HepG2 (cell line): ENCODE results near the gene RAB1B. TPM values are rescaled to one million over a fixed set of nuclear protein-coding genes. Genes with fewer than 3 reads are reported as not detected.
A peak's percentile ranks its signal among the peaks of the same experiment; 100 is the strongest.

Experiments used
- AFF4 ChIP-seq: sonication (generic); formaldehyde crosslinking; IDR thresholded peaks from 2 replicates; pipeline ENCODE4 v1.4.0; 2020; ENCODE audit warnings: missing genetic modification reagents
- ATM ChIP-seq: fragments of 450-650 bp; IDR thresholded peaks from 2 replicates; pipeline ENCODE4 v1.7.1; 2017; ENCODE audit warnings: mild to moderate bottlenecking, borderline replicate concordance
- CHD4 ChIP-seq: fragments of 200-600 bp; sonication (generic); IDR thresholded peaks from 2 replicates; pipeline ENCODE4 v1.7.0; 2017; ENCODE audit warnings: mild to moderate bottlenecking, low read length, borderline replicate concordance
- DDIT3 ChIP-seq: sonication (generic); formaldehyde crosslinking; IDR thresholded peaks from 2 replicates; pipeline ENCODE4 v1.4.0; 2020; ENCODE audit warnings: mild to moderate bottlenecking, missing genetic modification reagents
- EHMT2 ChIP-seq: fragments of 200-600 bp; sonication (generic); IDR thresholded peaks from 2 replicates; pipeline ENCODE4 v1.7.0; 2017; ENCODE audit warnings: antibody characterized with exemption, low read depth, low read length, borderline replicate concordance
- HOMEZ ChIP-seq: IDR thresholded peaks from 2 replicates; pipeline ENCODE4 v1.6.1; 2016; ENCODE audit warnings: low read depth
- KAT2B ChIP-seq: fragments of 150-350 bp; IDR thresholded peaks from 2 replicates; pipeline ENCODE4 v1.6.1; 2014; ENCODE audit warnings: low read depth, low read length, borderline replicate concordance
- NFKB2 ChIP-seq: sonication (generic); formaldehyde crosslinking; IDR thresholded peaks from 2 replicates; pipeline ENCODE4 v1.4.0; 2020; ENCODE audit warnings: missing genetic modification reagents, borderline replicate concordance
- NONO ChIP-seq, 2 experiments: fragments of 450-650 bp in 1 of 2; sonication (generic) in 1 of 2; formaldehyde crosslinking in 1 of 2; IDR thresholded peaks in 1 of 2; conservative IDR thresholded peaks in 1 of 2; 2 replicates each; pipeline versions ENCODE4 v1.6.1 to v1.8.0; 2017 to 2022; ENCODE audit warnings: mild to moderate bottlenecking in 1 of 2, missing genetic modification reagents in 1 of 2, moderate library complexity in 1 of 2
- RBM39 ChIP-seq: fragments of 200-400 bp; formaldehyde crosslinking; IDR thresholded peaks from one replicate; pipeline ENCODE4 v1.6.1; 2018; ENCODE audit warnings: antibody characterized with exemption, mild to moderate bottlenecking, low read depth, low read length; ENCODE audit not compliant: poor library complexity, severe bottlenecking
- THYN1 ChIP-seq: sonication (generic); formaldehyde crosslinking; IDR thresholded peaks from 2 replicates; pipeline ENCODE4 v1.8.1; 2023; ENCODE audit warnings: low read depth, mild to moderate bottlenecking, moderate library complexity, missing genetic modification reagents, borderline replicate concordance
- ZFP90 ChIP-seq: sonication (generic); formaldehyde crosslinking; IDR thresholded peaks from 2 replicates; pipeline ENCODE4 v1.8.0; 2022; ENCODE audit warnings: missing genetic modification reagents, mild to moderate bottlenecking, inconsistent platforms, borderline replicate concordance
- ZNF260 ChIP-seq: sonication (generic); formaldehyde crosslinking; IDR thresholded peaks from 2 replicates; pipeline ENCODE4 v1.4.0; 2020; ENCODE audit warnings: missing genetic modification reagents, low read depth, mild to moderate bottlenecking, borderline replicate concordance
- ZNF274 ChIP-seq: sonication (generic); formaldehyde crosslinking; IDR thresholded peaks from 2 replicates; pipeline ENCODE4 v1.5.1; 2020; ENCODE audit warnings: mild to moderate bottlenecking, missing genetic modification reagents
- ZNF383 ChIP-seq: sonication (generic); formaldehyde crosslinking; IDR thresholded peaks from 2 replicates; pipeline ENCODE4 v1.4.0; 2020; ENCODE audit warnings: missing genetic modification reagents, mild to moderate bottlenecking, borderline replicate concordance
- ZNF562 ChIP-seq: sonication (generic); formaldehyde crosslinking; IDR thresholded peaks from 2 replicates; pipeline ENCODE4 v1.8.0; 2022; ENCODE audit warnings: missing genetic modification reagents, borderline replicate concordance
- ZNF747 ChIP-seq: sonication (generic); formaldehyde crosslinking; IDR thresholded peaks from 2 replicates; pipeline ENCODE4 v1.8.1; 2023; ENCODE audit warnings: missing genetic modification reagents, mild to moderate bottlenecking, borderline replicate concordance
- polyA plus RNA-seq, 8 experiments: library from polyadenylated mRNA; depleted of rRNA in 3 of 8; stranded (reverse) in 7 of 8; unstranded in 1 of 8; fragments of >200 nt; fragmentation: Illumina TruSeq in 4 of 8; extraction: Trizol in 4 of 8; gene quantifications; 2 replicates each; pipeline versions ENCODE4 v1.2.1 to v1.2.3, GENCODE V29; 2011 to 2016; ENCODE audit warnings: low read depth in 4 of 8, missing spikeins in 1 of 8, mixed read lengths in 1 of 8; ENCODE audit not compliant: insufficient read depth in 1 of 8
- total RNA-seq, 5 experiments: library from RNA; depleted of rRNA; stranded (reverse); fragments of >200 nt; fragmentation: Illumina TruSeq; extraction: Trizol; gene quantifications; 2 replicates each; pipeline ENCODE4 v1.2.3, GENCODE V29; 2016; ENCODE audit warnings: low read depth in 1 of 5
- TF ChIP-seq, protein P1 (sequence below): sonication (generic); formaldehyde crosslinking; conservative IDR thresholded peaks from 2 replicates; pipeline ENCODE4 v1.4.0; 2020; ENCODE audit warnings: missing genetic modification reagents
- TF ChIP-seq, protein P2 (sequence below): sonication (generic); formaldehyde crosslinking; IDR thresholded peaks from 2 replicates; pipeline ENCODE4 v1.4.0; 2020; ENCODE audit warnings: low read depth, mild to moderate bottlenecking, missing genetic modification reagents

Gene RAB1B
- total and polyA plus RNA-seq, 2 of the 13 experiments (the other 11 are each of a cell fraction or from before 2014, with no cell fraction given) = 77.9 to 87.9 TPM

- TF ChIP-seq EHMT2 (no peak), CHD4 (no peak), ZNF274 (CRISPR knock-in tag) (no peak), ZNF562 (CRISPR knock-in tag) (no peak), KAT2B (no peak), ZNF747 (CRISPR knock-in tag) (no peak), ZNF383 (CRISPR knock-in tag) (no peak), ZFP90 (CRISPR knock-in tag) (no peak), RBM39 (no peak), AFF4 (CRISPR knock-in tag) (no peak), THYN1 (CRISPR knock-in tag) (no peak), HOMEZ (CRISPR knock-in tag) (no peak), ZNF260 (no peak), ATM (no peak), NFKB2 (CRISPR knock-in tag) (peak; percentile 57; the same call in 1 of the 2 replicates), DDIT3 (CRISPR knock-in tag) (no peak), NONO (IDR thresholded peaks at IDR 0.05) (no peak), NONO (CRISPR knock-in tag; conservative IDR thresholded peaks at IDR 0.05) (no peak)
- TF ChIP-seq, protein P1, sequence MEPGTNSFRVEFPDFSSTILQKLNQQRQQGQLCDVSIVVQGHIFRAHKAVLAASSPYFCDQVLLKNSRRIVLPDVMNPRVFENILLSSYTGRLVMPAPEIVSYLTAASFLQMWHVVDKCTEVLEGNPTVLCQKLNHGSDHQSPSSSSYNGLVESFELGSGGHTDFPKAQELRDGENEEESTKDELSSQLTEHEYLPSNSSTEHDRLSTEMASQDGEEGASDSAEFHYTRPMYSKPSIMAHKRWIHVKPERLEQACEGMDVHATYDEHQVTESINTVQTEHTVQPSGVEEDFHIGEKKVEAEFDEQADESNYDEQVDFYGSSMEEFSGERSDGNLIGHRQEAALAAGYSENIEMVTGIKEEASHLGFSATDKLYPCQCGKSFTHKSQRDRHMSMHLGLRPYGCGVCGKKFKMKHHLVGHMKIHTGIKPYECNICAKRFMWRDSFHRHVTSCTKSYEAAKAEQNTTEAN = no peak
- TF ChIP-seq, protein P2, sequence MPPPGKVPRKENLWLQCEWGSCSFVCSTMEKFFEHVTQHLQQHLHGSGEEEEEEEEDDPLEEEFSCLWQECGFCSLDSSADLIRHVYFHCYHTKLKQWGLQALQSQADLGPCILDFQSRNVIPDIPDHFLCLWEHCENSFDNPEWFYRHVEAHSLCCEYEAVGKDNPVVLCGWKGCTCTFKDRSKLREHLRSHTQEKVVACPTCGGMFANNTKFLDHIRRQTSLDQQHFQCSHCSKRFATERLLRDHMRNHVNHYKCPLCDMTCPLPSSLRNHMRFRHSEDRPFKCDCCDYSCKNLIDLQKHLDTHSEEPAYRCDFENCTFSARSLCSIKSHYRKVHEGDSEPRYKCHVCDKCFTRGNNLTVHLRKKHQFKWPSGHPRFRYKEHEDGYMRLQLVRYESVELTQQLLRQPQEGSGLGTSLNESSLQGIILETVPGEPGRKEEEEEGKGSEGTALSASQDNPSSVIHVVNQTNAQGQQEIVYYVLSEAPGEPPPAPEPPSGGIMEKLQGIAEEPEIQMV = no peak
Observed at GRCh38 chr11:66317723-66318599, 49.5 kb downstream of the RAB1B start (continued).
